SU-DHL-6 (cell line): Measurements from ENCODE around the gene IQCM.

Experiments used
- H2AFZ ChIP-seq: fragments of 200-600 bp; sonication (generic); 2 replicates; pipeline ENCODE4 v1.6.1; 2014; ENCODE audit warnings: low read depth, mild to moderate bottlenecking, moderate library complexity, mixed read lengths, antibody characterized with exemption, low read length; ENCODE audit not compliant: severe bottlenecking
- H3F3A ChIP-seq: fragments of 200-600 bp; shearing (Covaris generic); 2 replicates; pipeline ENCODE4 v1.6.0; 2016; ENCODE audit warnings: antibody characterized with exemption, mild to moderate bottlenecking; ENCODE audit not compliant: insufficient read depth
- H3K27ac ChIP-seq: fragments of 200-600 bp; sonication (generic); 2 replicates; pipeline ENCODE4 v1.5.1; 2016; ENCODE audit warnings: low read depth, mild to moderate bottlenecking, low read length, moderate library complexity, mixed read lengths
- H3K27me3 ChIP-seq: fragments of 200-600 bp; sonication (generic), shearing (Covaris generic); 2 replicates; pipeline ENCODE4 v1.6.0; 2014; ENCODE audit warnings: mild to moderate bottlenecking, low read length
- H3K36me3 ChIP-seq: fragments of 200-600 bp; sonication (generic); 2 replicates; pipeline ENCODE4 v1.6.1; 2014; ENCODE audit warnings: mild to moderate bottlenecking, low read length, mixed read lengths
- H3K4me2 ChIP-seq: fragments of 300-600, 200-600 bp; shearing (Covaris generic), sonication (generic); 2 replicates; pipeline ENCODE4 v1.6.0; 2014; ENCODE audit warnings: low read length, low read depth, mild to moderate bottlenecking; ENCODE audit not compliant: poor library complexity, severe bottlenecking
- H3K4me3 ChIP-seq: fragments of 200-600 bp; sonication (generic); 2 replicates; pipeline ENCODE4 v1.5.1; 2014; ENCODE audit warnings: antibody characterized with exemption, low read length, mild to moderate bottlenecking, mixed read lengths; ENCODE audit not compliant: insufficient read depth, poor library complexity, severe bottlenecking
- H3K79me2 ChIP-seq: fragments of 200-600 bp; sonication (generic); 2 replicates; pipeline ENCODE4 v1.6.1; 2014; ENCODE audit warnings: mild to moderate bottlenecking, low read length, moderate library complexity; ENCODE audit not compliant: insufficient read depth
- H3K9ac ChIP-seq: fragments of 200-600 bp; sonication (generic); 2 replicates; pipeline ENCODE4 v1.7.0; 2014; ENCODE audit warnings: mild to moderate bottlenecking, low read length
- H3K9me2 ChIP-seq: fragments of 200-600 bp; sonication (generic); replicated peaks from 2 replicates; pipeline ENCODE4 v1.6.1; 2014; ENCODE audit warnings: low read length; ENCODE audit not compliant: insufficient read depth
- H3K9me3 ChIP-seq: fragments of 200-600 bp; sonication (generic); 2 replicates; pipeline ENCODE4 v1.6.1; 2014; ENCODE audit warnings: low read length, mixed read lengths; ENCODE audit not compliant: insufficient read depth
- H4K20me1 ChIP-seq: fragments of 200-600 bp; sonication (generic); 2 replicates; pipeline ENCODE4 v1.6.1; 2014; ENCODE audit warnings: low read depth, mild to moderate bottlenecking, antibody characterized with exemption, low read length, moderate library complexity, mixed read lengths
- EZH2phosphoT487 ChIP-seq: fragments of 200-600 bp; sonication (generic), shearing (Covaris generic); conservative IDR thresholded peaks from 2 replicates; pipeline ENCODE4 v1.6.1; 2018; ENCODE audit warnings: mild to moderate bottlenecking, antibody characterized with exemption, low read length, moderate library complexity, mixed read lengths
- TF ChIP-seq, protein P1 (sequence below): fragments of 200-600 bp; sonication (generic); IDR thresholded peaks from one replicate; pipeline ENCODE4 v1.5.1; 2017; ENCODE audit warnings: antibody characterized with exemption, mild to moderate bottlenecking, low read length, moderate library complexity; ENCODE audit not compliant: insufficient read depth, poor library complexity, severe bottlenecking

The IQCM gene

GRCh38 chr4:149727663-149728062 is 88.0 kb downstream of the IQCM start:
- H2AFZ ChIP-seq: no peak overlapping the region
- no peaks in the 10 kb centered on the region for H4K20me1 ChIP-seq
- no peak overlapping the region for H3K4me3 ChIP-seq
- H3K9me2 ChIP-seq: no peaks in the 10 kb centered on the region
- no peak overlapping the region for H3K4me2 ChIP-seq
- TF ChIP-seq, protein P1, sequence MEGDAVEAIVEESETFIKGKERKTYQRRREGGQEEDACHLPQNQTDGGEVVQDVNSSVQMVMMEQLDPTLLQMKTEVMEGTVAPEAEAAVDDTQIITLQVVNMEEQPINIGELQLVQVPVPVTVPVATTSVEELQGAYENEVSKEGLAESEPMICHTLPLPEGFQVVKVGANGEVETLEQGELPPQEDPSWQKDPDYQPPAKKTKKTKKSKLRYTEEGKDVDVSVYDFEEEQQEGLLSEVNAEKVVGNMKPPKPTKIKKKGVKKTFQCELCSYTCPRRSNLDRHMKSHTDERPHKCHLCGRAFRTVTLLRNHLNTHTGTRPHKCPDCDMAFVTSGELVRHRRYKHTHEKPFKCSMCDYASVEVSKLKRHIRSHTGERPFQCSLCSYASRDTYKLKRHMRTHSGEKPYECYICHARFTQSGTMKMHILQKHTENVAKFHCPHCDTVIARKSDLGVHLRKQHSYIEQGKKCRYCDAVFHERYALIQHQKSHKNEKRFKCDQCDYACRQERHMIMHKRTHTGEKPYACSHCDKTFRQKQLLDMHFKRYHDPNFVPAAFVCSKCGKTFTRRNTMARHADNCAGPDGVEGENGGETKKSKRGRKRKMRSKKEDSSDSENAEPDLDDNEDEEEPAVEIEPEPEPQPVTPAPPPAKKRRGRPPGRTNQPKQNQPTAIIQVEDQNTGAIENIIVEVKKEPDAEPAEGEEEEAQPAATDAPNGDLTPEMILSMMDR: no peak
- no peak for TF ChIP-seq EZH2phosphoT487
- no peaks in the 10 kb centered on the region for H3K36me3 ChIP-seq
- H3F3A ChIP-seq: no peaks in the 10 kb centered on the region
- H3K9me3 ChIP-seq: no peaks in the 10 kb centered on the region
- H3K9ac ChIP-seq: no peak overlapping the region
- no peaks in the 10 kb centered on the region for H3K79me2 ChIP-seq
- no peak overlapping the region for H3K27ac ChIP-seq
- no peaks in the 10 kb centered on the region for H3K27me3 ChIP-seq

DNA sequence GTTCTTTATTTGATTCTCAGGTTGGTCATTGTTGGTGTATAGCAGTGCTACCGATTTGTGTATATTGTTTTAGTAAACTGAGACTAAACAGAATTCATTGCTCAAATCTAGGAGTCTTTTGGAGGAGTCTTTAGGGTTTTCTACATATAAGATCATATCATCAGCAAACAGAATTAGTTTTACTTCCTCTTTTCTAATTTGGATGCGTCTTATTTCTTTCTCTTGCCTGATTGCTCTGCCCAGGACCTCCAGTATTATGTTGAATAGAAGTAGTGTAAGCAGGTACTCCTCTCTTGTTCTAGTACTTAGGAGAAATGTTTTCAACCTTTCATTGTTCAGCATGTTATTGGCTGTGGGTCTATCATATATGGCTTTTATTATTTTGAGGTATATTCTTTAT is 92.6 kb downstream of the IQCM start:
- H3K79me2 ChIP-seq: no peaks in the 10 kb centered on the region
- H4K20me1 ChIP-seq: no peaks in the 10 kb centered on the region
- no peak overlapping the region for H3K4me3 ChIP-seq
- H3K27me3 ChIP-seq: no peaks in the 10 kb centered on the region
- no peaks in the 10 kb centered on the region for H3K36me3 ChIP-seq
- TF ChIP-seq EZH2phosphoT487: no peak
- TF ChIP-seq, protein P1: no peak
- no peak overlapping the region for H3K4me2 ChIP-seq
- no peak overlapping the region for H3K9ac ChIP-seq
- no peaks in the 10 kb centered on the region for H3F3A ChIP-seq
- H3K27ac ChIP-seq: no peak overlapping the region
- H3K9me3 ChIP-seq: no peaks in the 10 kb centered on the region
- no peak overlapping the region for H2AFZ ChIP-seq
- no peaks in the 10 kb centered on the region for H3K9me2 ChIP-seq

- Histone ChIP-seq H3K27ac (no peak overlapping the region), H3F3A (no peaks in the 10 kb centered on the region), H3K36me3 (no peaks in the 10 kb centered on the region), H4K20me1 (no peaks in the 10 kb centered on the region), H3K9me2 (no peaks in the 10 kb centered on the region), H3K79me2 (no peaks in the 10 kb centered on the region), H3K27me3 (no peaks in the 10 kb centered on the region), H3K4me2 (no peak overlapping the region), H3K9me3 (no peaks in the 10 kb centered on the region), H3K4me3 (no peak overlapping the region), H3K9ac (no peak overlapping the region), H2AFZ (no peak overlapping the region)
- TF ChIP-seq EZH2phosphoT487: no peak
- TF ChIP-seq, protein P1: no peak
Observed at GRCh38 chr4:149719806-149720205, 95.8 kb downstream of the IQCM start.
